Measurements from ENCODE around the gene PSTPIP1. TPM values are rescaled to one million over a fixed set of nuclear protein-coding genes. Genes with fewer than 3 reads are reported as not detected.

Gene PSTPIP1
- total and polyA plus RNA-seq, 9 of the 15 experiments (the other 6 are each of a cell fraction or from before 2014, with no cell fraction given) = not detected

GRCh38 chr15:77064539-77065308 is 69.8 kb downstream of the PSTPIP1 start (continued):
- TF ChIP-seq ETV5 (CRISPR knock-in tag; IDR thresholded peaks at IDR 0.05; ENCODE audit: low read depth) (0 out of 2 replicates have a peak, but pooled peaks have one; percentile 22), POLR2A (conservative IDR thresholded peaks at IDR 0.05) (no peak), DPF2 (IDR thresholded peaks at IDR 0.05) (peak; percentile 47; the same call in 1 of the 2 replicates), HNRNPUL1 (IDR thresholded peaks at IDR 0.05; ENCODE audit: low read length) (no peak), XRCC3 (IDR thresholded peaks at IDR 0.05) (no peak), MED1 (CRISPR knock-in tag; IDR thresholded peaks at IDR 0.05; ENCODE audit: borderline replicate concordance) (no peak), MAFK (IDR thresholded peaks at IDR 0.05; ENCODE audit: low read length) (no peak), MEF2A (IDR thresholded peaks at IDR 0.05; ENCODE audit: control insufficient read depth, low read depth, low read length) (no peak), ZC3H8 (IDR thresholded peaks at IDR 0.05) (no peak), MEF2D (tag; conservative IDR thresholded peaks at IDR 0.05; ENCODE audit: low read depth) (no peak), ZFPM2 (CRISPR knock-in tag; IDR thresholded peaks at IDR 0.05) (no peak), ZSCAN32 (CRISPR knock-in tag; IDR thresholded peaks at IDR 0.05) (no peak), ZBTB49 (CRISPR knock-in tag; IDR thresholded peaks at IDR 0.05; ENCODE audit: borderline replicate concordance) (no peak), ZNF436 (CRISPR knock-in tag; IDR thresholded peaks at IDR 0.05) (no peak), BHLHE40 (IDR thresholded peaks at IDR 0.05; ENCODE audit: low read length) (no peak), RBBP5 (IDR thresholded peaks at IDR 0.05; ENCODE audit: borderline replicate concordance, insufficient read depth, low read length, poor library complexity, severe bottlenecking) (no peak), ETV1 (tag; conservative IDR thresholded peaks at IDR 0.05; ENCODE audit: low read depth) (peak; percentile 77), DIDO1 (tag; IDR thresholded peaks at IDR 0.05; ENCODE audit: low read depth) (no peak), SNRNP70 (optimal IDR thresholded peaks at IDR 0.05; ENCODE audit: low read depth, low read length) (no peak), PPARD (CRISPR knock-in tag; IDR thresholded peaks at IDR 0.05) (no peak)
- TF ChIP-seq, protein P1, sequence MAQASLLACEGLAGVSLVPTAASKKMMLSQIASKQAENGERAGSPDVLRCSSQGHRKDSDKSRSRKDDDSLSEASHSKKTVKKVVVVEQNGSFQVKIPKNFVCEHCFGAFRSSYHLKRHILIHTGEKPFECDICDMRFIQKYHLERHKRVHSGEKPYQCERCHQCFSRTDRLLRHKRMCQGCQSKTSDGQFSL (CRISPR knock-in tag; IDR thresholded peaks at IDR 0.05) = no peak
- TF ChIP-seq, protein P1 (tag; IDR thresholded peaks at IDR 0.05) = no peak
- TF ChIP-seq, protein P2, sequence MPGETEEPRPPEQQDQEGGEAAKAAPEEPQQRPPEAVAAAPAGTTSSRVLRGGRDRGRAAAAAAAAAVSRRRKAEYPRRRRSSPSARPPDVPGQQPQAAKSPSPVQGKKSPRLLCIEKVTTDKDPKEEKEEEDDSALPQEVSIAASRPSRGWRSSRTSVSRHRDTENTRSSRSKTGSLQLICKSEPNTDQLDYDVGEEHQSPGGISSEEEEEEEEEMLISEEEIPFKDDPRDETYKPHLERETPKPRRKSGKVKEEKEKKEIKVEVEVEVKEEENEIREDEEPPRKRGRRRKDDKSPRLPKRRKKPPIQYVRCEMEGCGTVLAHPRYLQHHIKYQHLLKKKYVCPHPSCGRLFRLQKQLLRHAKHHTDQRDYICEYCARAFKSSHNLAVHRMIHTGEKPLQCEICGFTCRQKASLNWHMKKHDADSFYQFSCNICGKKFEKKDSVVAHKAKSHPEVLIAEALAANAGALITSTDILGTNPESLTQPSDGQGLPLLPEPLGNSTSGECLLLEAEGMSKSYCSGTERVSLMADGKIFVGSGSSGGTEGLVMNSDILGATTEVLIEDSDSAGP (CRISPR knock-in tag; IDR thresholded peaks at IDR 0.05) = no peak
- TF ChIP-seq, protein P3, sequence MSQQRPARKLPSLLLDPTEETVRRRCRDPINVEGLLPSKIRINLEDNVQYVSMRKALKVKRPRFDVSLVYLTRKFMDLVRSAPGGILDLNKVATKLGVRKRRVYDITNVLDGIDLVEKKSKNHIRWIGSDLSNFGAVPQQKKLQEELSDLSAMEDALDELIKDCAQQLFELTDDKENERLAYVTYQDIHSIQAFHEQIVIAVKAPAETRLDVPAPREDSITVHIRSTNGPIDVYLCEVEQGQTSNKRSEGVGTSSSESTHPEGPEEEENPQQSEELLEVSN (IDR thresholded peaks at IDR 0.05; ENCODE audit: borderline replicate concordance in 1 of 2, extremely low read depth in 1 of 2, insufficient read depth in 1 of 2, insufficient read length in 1 of 2, low read depth in 1 of 2, low read length in 1 of 2, poor library complexity in 1 of 2, severe bottlenecking in 1 of 2) = no peak

Data from K562 (cell line).